Fibroblast of skin of abdomen (primary cell): ENCODE measurements around the gene PITPNM3.

ENCODE experiments used
- DNase-seq: peaks from one replicate; pipeline ENCODE4 v3.0.0-alpha.2; 2013

Gene PITPNM3

GRCh38 chr17:6551356-6551755 is 5.0 kb downstream of the PITPNM3 start:
- no peak for DNase-seq

- no peak for DNase-seq
These were observed 6.8 kb downstream of the PITPNM3 start for GRCh38 chr17:6549384-6550036.

- DNase-seq, result no peak
These were observed 7.6 kb downstream of the PITPNM3 start for GRCh38 chr17:6548578-6549330.

- DNase-seq, result no peak
These were observed 8.3 kb downstream of the PITPNM3 start for GRCh38 chr17:6548034-6548433.

GRCh38 chr17:6547336-6547735 is 9.0 kb downstream of the PITPNM3 start:
- no peak for DNase-seq

- DNase-seq, result peak; percentile 30
These were observed 10.2 kb downstream of the PITPNM3 start for GRCh38 chr17:6546069-6546718.

- no peak for DNase-seq
These were observed 11.1 kb downstream of the PITPNM3 start for GRCh38 chr17:6545291-6545690.

- no peak for DNase-seq
These were observed 12.4 kb downstream of the PITPNM3 start for GRCh38 chr17:6544011-6544370.

GRCh38 chr17:6543079-6544010 is 13.0 kb downstream of the PITPNM3 start:
- DNase-seq, result no peak

- DNase-seq, result no peak
These were observed 13.8 kb downstream of the PITPNM3 start for GRCh38 chr17:6542577-6542976.

- DNase-seq, result no peak
These were observed 14.5 kb downstream of the PITPNM3 start for GRCh38 chr17:6541886-6542285.

- DNase-seq, result no peak
These were observed 16.5 kb downstream of the PITPNM3 start for GRCh38 chr17:6539871-6540270.

GRCh38 chr17:6536566-6537065 is 19.7 kb downstream of the PITPNM3 start:
- no peak for DNase-seq

- DNase-seq, result no peak
These were observed 20.3 kb downstream of the PITPNM3 start for GRCh38 chr17:6536053-6536452.

GRCh38 chr17:6534846-6535514 is 21.4 kb downstream of the PITPNM3 start:
- DNase-seq, result no peak

GRCh38 chr17:6532441-6532885 is 23.9 kb downstream of the PITPNM3 start:
- DNase-seq, result no peak

- DNase-seq, result no peak
These were observed 24.8 kb downstream of the PITPNM3 start for GRCh38 chr17:6531575-6531974.

- no peak for DNase-seq
These were observed 25.9 kb downstream of the PITPNM3 start for GRCh38 chr17:6530324-6530920.

GRCh38 chr17:6528557-6528956 is 27.8 kb downstream of the PITPNM3 start:
- DNase-seq, result no peak

GRCh38 chr17:6526362-6527152 is 29.8 kb downstream of the PITPNM3 start:
- DNase-seq, result peak; percentile 18

GRCh38 chr17:6525731-6526130 is 30.6 kb downstream of the PITPNM3 start:
- DNase-seq, result no peak
